GM19463 (cell line): Measurements from ENCODE around the gene KCNQ1.

Experiments
- ATAC-seq: cut with Tn5 transposase; IDR thresholded peaks from one replicate; pipeline ENCODE4 v1.9.1; 2021; ENCODE audit warnings: mild to moderate bottlenecking, moderate library complexity; ENCODE audit not compliant: unreplicated experiment

Gene KCNQ1

GRCh38 chr11:2549080-2549479 is 104.3 kb downstream of the KCNQ1 start:
- no peak for ATAC-seq

GRCh38 chr11:2549491-2549875 is 104.7 kb downstream of the KCNQ1 start:
- no peak for ATAC-seq

- no peak for ATAC-seq
These were observed 105.2 kb downstream of the KCNQ1 start for GRCh38 chr11:2549876-2550605.

GRCh38 chr11:2550606-2550970 is 105.8 kb downstream of the KCNQ1 start:
- ATAC-seq: no peak

- no peak for ATAC-seq
These were observed 106.3 kb downstream of the KCNQ1 start for GRCh38 chr11:2551131-2551530.

GRCh38 chr11:2552210-2552609 is 107.4 kb downstream of the KCNQ1 start:
- no peak for ATAC-seq

GRCh38 chr11:2553198-2553597 is 108.4 kb downstream of the KCNQ1 start:
- ATAC-seq: no peak

- no peak for ATAC-seq
These were observed 109.1 kb downstream of the KCNQ1 start for GRCh38 chr11:2553886-2554285.

- ATAC-seq: no peak
These were observed 109.8 kb downstream of the KCNQ1 start for GRCh38 chr11:2554338-2555207.

- ATAC-seq: no peak
These were observed 110.5 kb downstream of the KCNQ1 start for GRCh38 chr11:2555336-2555735.

- ATAC-seq: no peak
These were observed 111.1 kb downstream of the KCNQ1 start for GRCh38 chr11:2555891-2556290.

- ATAC-seq: no peak
These were observed 112.6 kb downstream of the KCNQ1 start for GRCh38 chr11:2557381-2557780.

GRCh38 chr11:2558397-2558796 is 113.6 kb downstream of the KCNQ1 start:
- no peak for ATAC-seq

- no peak for ATAC-seq
These were observed 114.2 kb downstream of the KCNQ1 start for GRCh38 chr11:2558861-2559526.

GRCh38 chr11:2559527-2560311 is 114.9 kb downstream of the KCNQ1 start:
- no peak for ATAC-seq

- no peak for ATAC-seq
These were observed 117.1 kb downstream of the KCNQ1 start for GRCh38 chr11:2561696-2562581.

GRCh38 chr11:2562890-2563212 is 118.0 kb downstream of the KCNQ1 start:
- ATAC-seq: no peak

GRCh38 chr11:2563213-2564007 is 118.6 kb downstream of the KCNQ1 start:
- no peak for ATAC-seq

- ATAC-seq: no peak
These were observed 119.3 kb downstream of the KCNQ1 start for GRCh38 chr11:2564008-2564530.
